Right lobe of liver (tissue), 6 donors: ENCODE measurements around the gene HOMER2. TPM values are rescaled to one million over a fixed set of nuclear protein-coding genes. Genes with fewer than 3 reads are reported as not detected.

Experiments used
- ATAC-seq, 4 donors: fragments of 200-7000 bp; cut with Tn5 transposase; one replicate each; pipeline ENCODE4 v1.9.1; 2020; ENCODE audit warnings: mild to moderate bottlenecking in 4 of 4, moderate library complexity in 4 of 4
- DNase-seq, 3 donors: peaks; one replicate each; pipeline ENCODE4 v3.0.0-alpha.2; 2020
- H3K27ac ChIP-seq, 3 donors: fragments of 200-600 bp; one replicate each; pipeline ENCODE4 v1.8.0; 2022
- H3K27me3 ChIP-seq, 2 donors: fragments of 200-600 bp; one replicate each; pipeline ENCODE4 v1.8.0; 2022
- H3K36me3 ChIP-seq, 4 donors: fragments of 200-600 bp; sonication (generic) in 1 of 4; one replicate each; pipeline versions ENCODE4 v1.5.1 to v1.8.0; 2017 to 2022; ENCODE audit warnings: control low read depth in 1 of 4
- H3K4me1 ChIP-seq, 4 donors: fragments of 200-600 bp; sonication (generic) in 1 of 4; one replicate each; pipeline versions ENCODE4 v1.5.1 to v1.8.0; 2017 to 2022; ENCODE audit warnings: control low read depth in 1 of 4
- H3K4me3 ChIP-seq, 3 donors: fragments of 200-600 bp; one replicate each; pipeline ENCODE4 v1.8.0; 2022
- H3K9me3 ChIP-seq, 4 donors: fragments of 200-600 bp; sonication (generic) in 1 of 4; one replicate each; pipeline versions ENCODE4 v1.5.1 to v1.8.0; 2017 to 2022; ENCODE audit warnings: control low read depth in 1 of 4
- CTCF ChIP-seq, 4 donors: fragments of 200-600 bp in 3 of 4; fragments of 450-650 bp in 1 of 4; IDR thresholded peaks; one replicate each; pipeline versions ENCODE4 v1.5.1 to v1.8.0; 2016 to 2022; ENCODE audit warnings: antibody characterized with exemption in 4 of 4, mild to moderate bottlenecking in 2 of 4
- POLR2A ChIP-seq: fragments of 450-650 bp; IDR thresholded peaks from one replicate; pipeline ENCODE4 v1.6.1; 2017; ENCODE audit warnings: antibody characterized with exemption, mild to moderate bottlenecking
- WGBS: methylation state at CpG from one replicate; pipeline ENCODE4 v1.1.6; 2018; ENCODE audit warnings: low coverage, low lambda C conversion rate; ENCODE audit not compliant: insufficient coverage; ENCODE audit errors: missing lambda C conversion rate; 5-methylcytosine and 5-hydroxymethylcytosine counted together
- intact Hi-C, 2 donors: fragments of 100-400 bp; cut with DNase I; formaldehyde crosslinking; loops; one replicate each; pipeline versions ENCODE4 v1.11.2 to v1.14.1; 2022
- total RNA-seq, 6 experiments: library from RNA; depleted of rRNA in 2 of 6; stranded (reverse); fragments of >200 nt in 2 of 6; fragmentation: NEBNext Ultra II Directional in 3 of 6; extraction: Animal tissue kit (Norgen Biotek cat#: 25700) in 3 of 6; gene quantifications; one replicate each; pipeline versions ENCODE4 v1.1.0 to v1.2.4, GENCODE V29; 2016 to 2023
- donor health status: DM: no; HTN: yes; CAD: no.
- donor health status: DM: no; HTN: no; CAD: no.
- donor health status: DM: no; HTN: no; CAD: no.
- donor health status: DM: no; HTN: yes; CAD: no.
- donor health status: DM: no; HTN: yes; CAD: no.

HOMER2 gene
- total RNA-seq, 6 experiments from 2014 or later = 16.8 to 66.2 (median 60.7) TPM

- H3K27ac ChIP-seq = no peak overlapping the region
- no peaks in the 10 kb centered on the region for H3K9me3 ChIP-seq
- H3K4me1 ChIP-seq = no peaks in the 10 kb centered on the region
- ATAC-seq (no peak), DNase-seq (no peak)
- no peaks in the 10 kb centered on the region for H3K36me3 ChIP-seq
- H3K4me3 ChIP-seq = no peak overlapping the region
- 98% methylated on average over 5 of the region's 5 CpGs for WGBS
- TF ChIP-seq POLR2A (no peak), CTCF (IDR thresholded peaks at IDR 0.05) (no peak)
- no peaks in the 10 kb centered on the region for H3K27me3 ChIP-seq
- intact Hi-C loops = loop anchor here in 1 of 2 donors (10.0 kb wide), 1 partner anchor 134 kb away; no protein-coding TSS in a partner anchor
Measured at GRCh38 chr15:82978438-82978837, 25.9 kb upstream of the HOMER2 start.

- Histone ChIP-seq H3K27ac (no peak overlapping the region), H3K9me3 (no peaks in the 10 kb centered on the region), H3K27me3 (no peaks in the 10 kb centered on the region), H3K4me3 (no peak overlapping the region), H3K36me3 (no peaks in the 10 kb centered on the region), H3K4me1 (peaks cover 0 to 11% (median 2%) of the 10 kb centered on the region in 4 donors)
- 86% methylated on average over 1 of the region's 1 CpG for WGBS
- no peak for TF ChIP-seq POLR2A
- no peak for TF ChIP-seq CTCF (IDR thresholded peaks at IDR 0.05)
- intact Hi-C loops = loop anchor here in 1 of 2 donors (10.0 kb wide), 1 partner anchor 132 kb away; no protein-coding TSS in a partner anchor
- no peak for DNase-seq
- no peak for ATAC-seq
Measured at GRCh38 chr15:82977076-82977475, 24.6 kb upstream of the HOMER2 start.

GRCh38 chr15:82972990-82973389, 20.5 kb upstream of the HOMER2 start:
- no peak for ATAC-seq
- TF ChIP-seq POLR2A = no peak
- no peak for TF ChIP-seq CTCF (IDR thresholded peaks at IDR 0.05)
- Histone ChIP-seq H3K27me3 (no peaks in the 10 kb centered on the region), H3K9me3 (no peaks in the 10 kb centered on the region), H3K4me3 (no peak overlapping the region), H3K27ac (no peak overlapping the region), H3K4me1 (peaks cover 0 to 32% (median 13%) of the 10 kb centered on the region in 4 donors), H3K36me3 (no peaks in the 10 kb centered on the region)
- DNase-seq = no peak
- intact Hi-C loops = loop anchor here in 1 of 2 donors (10.0 kb wide), 1 partner anchor 128 kb away; no protein-coding TSS in a partner anchor
- 43% methylated on average over 1 of the region's 1 CpG for WGBS

- intact Hi-C loops = loop anchor here in 1 of 2 donors (10.0 kb wide), 1 partner anchor 127 kb away; no protein-coding TSS in a partner anchor
- Histone ChIP-seq H3K36me3 (no peaks in the 10 kb centered on the region), H3K4me3 (no peak overlapping the region), H3K27me3 (no peaks in the 10 kb centered on the region), H3K4me1 (peaks cover 0 to 32% (median 13%) of the 10 kb centered on the region in 4 donors), H3K9me3 (no peaks in the 10 kb centered on the region), H3K27ac (peak overlapping the region in 2 of 3 donors; percentile 57 to 74)
- peak in 1 of 3 donors; percentile 61 for DNase-seq
- peak; percentile 55 to 85 (median 81) for ATAC-seq
- WGBS = 31% methylated on average over 2 of the region's 2 CpGs
- TF ChIP-seq POLR2A = no peak
- no peak for TF ChIP-seq CTCF (IDR thresholded peaks at IDR 0.05)
Measured at GRCh38 chr15:82971218-82971984, 18.9 kb upstream of the HOMER2 start.
